ENCODE results near the gene DYDC2.

Gene DYDC2

GRCh38 chr10:80394358-80394916 is 37.9 kb downstream of the DYDC2 start:
- Histone ChIP-seq H3K27me3 (ENCODE audit: insufficient read depth, low read length, poor library complexity, severe bottlenecking) (no peaks in the 10 kb centered on the region), H3K4me3 (ENCODE audit: low read length, poor library complexity, severe bottlenecking) (no peak overlapping the region), H2AFZ (ENCODE audit: low read length) (no peak overlapping the region), H3K36me3 (ENCODE audit: insufficient read depth, low read length) (no peaks in the 10 kb centered on the region), H3K9me2 (replicated peaks; ENCODE audit: low read depth, low read length) (no peaks in the 10 kb centered on the region), H3K9ac (ENCODE audit: low read depth, low read length, poor library complexity, severe bottlenecking) (no peak overlapping the region), H3K4me1 (ENCODE audit: insufficient read depth, low read length, poor library complexity, severe bottlenecking) (no peaks in the 10 kb centered on the region), H4K20me1 (ENCODE audit: insufficient read depth, low read length, poor library complexity, severe bottlenecking) (no peaks in the 10 kb centered on the region), H3K9me3 (ENCODE audit: insufficient read depth, low read depth, low read length) (no peaks in the 10 kb centered on the region), H3K4me2 (ENCODE audit: low read depth, low read length, poor library complexity, severe bottlenecking) (no peak overlapping the region), H3F3A (ENCODE audit: low read depth) (no peaks in the 10 kb centered on the region), H3K79me2 (ENCODE audit: insufficient read depth, low read length) (no peaks in the 10 kb centered on the region)
- TF ChIP-seq CTCF (conservative IDR thresholded peaks at IDR 0.05; ENCODE audit: low read length), result no peak
- no peak for TF ChIP-seq EZH2phosphoT487 (IDR thresholded peaks at IDR 0.05; ENCODE audit: borderline replicate concordance)

GRCh38 chr10:80397014-80397413 is 40.4 kb downstream of the DYDC2 start:
- TF ChIP-seq EZH2phosphoT487 (IDR thresholded peaks at IDR 0.05; ENCODE audit: borderline replicate concordance) (no peak), CTCF (conservative IDR thresholded peaks at IDR 0.05; ENCODE audit: low read length) (no peak)
- no peak overlapping the region for H3K4me2 ChIP-seq (ENCODE audit: low read depth, low read length, poor library complexity, severe bottlenecking)
- H3K9me3 ChIP-seq (ENCODE audit: insufficient read depth, low read depth, low read length), result no peaks in the 10 kb centered on the region
- H3K79me2 ChIP-seq (ENCODE audit: insufficient read depth, low read length), result no peaks in the 10 kb centered on the region
- no peak overlapping the region for H3K9ac ChIP-seq (ENCODE audit: low read depth, low read length, poor library complexity, severe bottlenecking)
- no peaks in the 10 kb centered on the region for H3K4me1 ChIP-seq (ENCODE audit: insufficient read depth, low read length, poor library complexity, severe bottlenecking)
- H3K27me3 ChIP-seq (ENCODE audit: insufficient read depth, low read length, poor library complexity, severe bottlenecking), result no peaks in the 10 kb centered on the region
- no peak overlapping the region for H2AFZ ChIP-seq (ENCODE audit: low read length)
- H3F3A ChIP-seq (ENCODE audit: low read depth), result no peaks in the 10 kb centered on the region
- no peaks in the 10 kb centered on the region for H4K20me1 ChIP-seq (ENCODE audit: insufficient read depth, low read length, poor library complexity, severe bottlenecking)
- H3K9me2 ChIP-seq (replicated peaks; ENCODE audit: low read depth, low read length), result no peaks in the 10 kb centered on the region
- H3K4me3 ChIP-seq (ENCODE audit: low read length, poor library complexity, severe bottlenecking), result no peak overlapping the region
- no peaks in the 10 kb centered on the region for H3K36me3 ChIP-seq (ENCODE audit: insufficient read depth, low read length)

- Histone ChIP-seq H3K4me1 (ENCODE audit: insufficient read depth, low read length, poor library complexity, severe bottlenecking) (no peaks in the 10 kb centered on the region), H3K4me3 (ENCODE audit: low read length, poor library complexity, severe bottlenecking) (no peak overlapping the region), H3K27me3 (ENCODE audit: insufficient read depth, low read length, poor library complexity, severe bottlenecking) (no peaks in the 10 kb centered on the region), H3K9ac (ENCODE audit: low read depth, low read length, poor library complexity, severe bottlenecking) (no peak overlapping the region), H3K9me2 (replicated peaks; ENCODE audit: low read depth, low read length) (no peaks in the 10 kb centered on the region), H4K20me1 (ENCODE audit: insufficient read depth, low read length, poor library complexity, severe bottlenecking) (no peaks in the 10 kb centered on the region), H3K9me3 (ENCODE audit: insufficient read depth, low read depth, low read length) (no peaks in the 10 kb centered on the region), H3K4me2 (ENCODE audit: low read depth, low read length, poor library complexity, severe bottlenecking) (no peak overlapping the region), H3K36me3 (ENCODE audit: insufficient read depth, low read length) (no peaks in the 10 kb centered on the region), H2AFZ (ENCODE audit: low read length) (no peak overlapping the region), H3K79me2 (ENCODE audit: insufficient read depth, low read length) (no peaks in the 10 kb centered on the region), H3F3A (ENCODE audit: low read depth) (no peaks in the 10 kb centered on the region)
- TF ChIP-seq EZH2phosphoT487 (IDR thresholded peaks at IDR 0.05; ENCODE audit: borderline replicate concordance) (no peak), CTCF (conservative IDR thresholded peaks at IDR 0.05; ENCODE audit: low read length) (no peak)
Measured at GRCh38 chr10:80400136-80400804, 43.7 kb downstream of the DYDC2 start.

All from Loucy (cell line).